Heart left ventricle (tissue), 16 donors: ENCODE measurements around the gene PHLDB3. TPM values are rescaled to one million over a fixed set of nuclear protein-coding genes. Genes with fewer than 3 reads are reported as not detected.

Source experiments
- ATAC-seq, 4 donors: fragments of 200-7000 bp; cut with Tn5 transposase; one replicate each; pipeline ENCODE4 v1.9.1; 2020 to 2022; ENCODE audit warnings: moderate library complexity in 4 of 4, mild to moderate bottlenecking in 3 of 4, moderate number of reproducible peaks in 1 of 4
- DNase-seq, 5 donors: peaks; one replicate each; pipeline ENCODE4 v3.0.0-alpha.2; 2020
- H3K27ac ChIP-seq, 12 donors: fragments of 200-600 bp; sonication (generic) in 4 of 12; one replicate each; pipeline versions ENCODE4 v1.5.0 to v1.8.0; 2016 to 2022; ENCODE audit warnings: mild to moderate bottlenecking in 2 of 12
- H3K27me3 ChIP-seq, 9 donors: fragments of 200-600 bp; sonication (generic) in 2 of 9; one replicate each; pipeline versions ENCODE4 v1.5.1 to v1.8.0; 2016 to 2022; ENCODE audit warnings: mild to moderate bottlenecking in 3 of 9
- H3K36me3 ChIP-seq, 9 donors: fragments of 200-600 bp; sonication (generic) in 2 of 9; one replicate each; pipeline versions ENCODE4 v1.5.0 to v1.8.0; 2018 to 2022; ENCODE audit warnings: mild to moderate bottlenecking in 2 of 9
- H3K4me1 ChIP-seq, 12 donors: fragments of 200-600 bp; sonication (generic) in 4 of 12; one replicate each; pipeline versions ENCODE4 v1.5.0 to v1.8.0; 2016 to 2022; ENCODE audit warnings: mild to moderate bottlenecking in 3 of 12
- H3K4me3 ChIP-seq, 12 donors: fragments of 200-600 bp; sonication (generic) in 4 of 12; one replicate each; pipeline versions ENCODE4 v1.5.0 to v1.8.0; 2017 to 2022; ENCODE audit warnings: mild to moderate bottlenecking in 9 of 12, moderate library complexity in 4 of 12
- H3K9me3 ChIP-seq, 12 donors: fragments of 200-600 bp; sonication (generic) in 4 of 12; one replicate each; pipeline versions ENCODE4 v1.5.0 to v1.8.0; 2016 to 2022; ENCODE audit warnings: mild to moderate bottlenecking in 1 of 12
- CTCF ChIP-seq, 12 donors: fragments of 200-600 bp; sonication (generic) in 4 of 12; IDR thresholded peaks; one replicate each; pipeline versions ENCODE4 v1.5.0 to v1.8.0; 2018 to 2022; ENCODE audit warnings: antibody characterized with exemption in 12 of 12, mild to moderate bottlenecking in 5 of 12
- POLR2A ChIP-seq, 2 donors: fragments of 450-650 bp; IDR thresholded peaks; one replicate each; pipeline ENCODE4 v1.6.1; 2017; ENCODE audit warnings: antibody characterized with exemption in 2 of 2, mild to moderate bottlenecking in 2 of 2, moderate library complexity in 2 of 2
- WGBS, 4 donors: extraction: QIAGEN DNeasy Blood & Tissue Kit in 2 of 4; methylation state at CpG; one replicate each; pipeline versions ENCODE4 v1.1.5 to v1.1.7; 2013 to 2018; 5-methylcytosine and 5-hydroxymethylcytosine counted together
- intact Hi-C, 10 donors: fragments of 100-400 bp; cut with DNase I; formaldehyde crosslinking; loops; one replicate each; pipeline versions ENCODE4 v1.11.1 to v1.14.2; 2022
- polyA plus RNA-seq, 2 donors: library from polyadenylated mRNA; stranded (reverse); fragments of 200-250 nt; gene quantifications; one replicate each; pipeline ENCODE4 v1.2.3, GENCODE V29; 2013
- total RNA-seq, 9 donors: library from RNA; depleted of rRNA in 2 of 9; stranded (reverse); fragments of >200 nt in 2 of 9; fragmentation: NEBNext Ultra II Directional in 3 of 9; extraction: Animal tissue kit (Norgen Biotek cat#: 25700) in 3 of 9; gene quantifications; one replicate each; pipeline versions ENCODE4 v1.1.0 to v1.2.4, GENCODE V29; 2016 to 2023
- donor health status: ischemic (EF 13 %, LVEDD 7.1; RV severe dilation, severe dysfunction).
- donor health status: healthy with polysubstance abuse.
- donor health status: DM: no; HTN: yes; CAD: no.
- donor health status: DM: no; HTN: no; CAD: no.
- donor health status: ischemic (EF 25% LVEDD 6.9; RV normal size, moderate dysfunction).
- donor health status: ischemic (EF 25% LVEDD 5.7; RV mildly dilated, moderate dysfunction).
- donor health status: healthy.
- donor health status: DM: yes; HTN: yes; CAD: no.
- donor health status: ischemic (EF 35%, LVEDD 5.7; RV mildly dilated, moderate dysfunction).
- donor health status: nonischemic (EF 11% LVEDD 7.7; RV severe dilation, severe dysfunction).
- donor health status: DM: yes; HTN: yes; CAD: no.
- donor health status: PGD.
- donor health status: ischemic (EF 29% LVEDD 5.4; RV normal size, mild dysfunction).
- donor health status: nonischemic (EF 23%, LVEDD 6.1; RV moderate dilation, normal function).

PHLDB3 gene
- total and polyA plus RNA-seq, 11 donors: 2.4 to 11.6 (median 5.7) TPM

- Histone ChIP-seq H3K27me3 (no peaks in the 10 kb centered on the region), H3K36me3 (peaks cover 0 to 9% (median 0%) of the 10 kb centered on the region in 9 donors), H3K27ac (no peak overlapping the region), H3K9me3 (no peaks in the 10 kb centered on the region), H3K4me3 (no peak overlapping the region), H3K4me1 (peaks cover 0 to 19% (median 11%) of the 10 kb centered on the region in 12 donors)
- 87 to 97% (median 93%) methylated on average over 3 of the region's 3 CpGs for WGBS, 4 donors
- DNase-seq: no peak
- no peak for ATAC-seq
- TF ChIP-seq CTCF (IDR thresholded peaks at IDR 0.05): no peak
- TF ChIP-seq POLR2A (IDR thresholded peaks at IDR 0.05): no peak
- intact Hi-C loops: no loop called here
Observed at GRCh38 chr19:43478323-43478722, 26.2 kb downstream of the PHLDB3 start.

- TF ChIP-seq CTCF (IDR thresholded peaks at IDR 0.05) (no peak), POLR2A (IDR thresholded peaks at IDR 0.05) (no peak)
- DNase-seq (no peak), ATAC-seq (no peak)
- H3K4me3 ChIP-seq: no peak overlapping the region
- peaks cover 0 to 9% (median 0%) of the 10 kb centered on the region in 9 donors for H3K36me3 ChIP-seq
- no peaks in the 10 kb centered on the region for H3K27me3 ChIP-seq
- intact Hi-C loops: no loop called here
- no peaks in the 10 kb centered on the region for H3K9me3 ChIP-seq
- peak overlapping the region in 3 of 12 donors; percentile 38 to 86 (median 61) for H3K27ac ChIP-seq
- peaks cover 0 to 19% (median 11%) of the 10 kb centered on the region in 12 donors for H3K4me1 ChIP-seq
Observed at GRCh38 chr19:43476606-43477005, 27.9 kb downstream of the PHLDB3 start.

DNA sequence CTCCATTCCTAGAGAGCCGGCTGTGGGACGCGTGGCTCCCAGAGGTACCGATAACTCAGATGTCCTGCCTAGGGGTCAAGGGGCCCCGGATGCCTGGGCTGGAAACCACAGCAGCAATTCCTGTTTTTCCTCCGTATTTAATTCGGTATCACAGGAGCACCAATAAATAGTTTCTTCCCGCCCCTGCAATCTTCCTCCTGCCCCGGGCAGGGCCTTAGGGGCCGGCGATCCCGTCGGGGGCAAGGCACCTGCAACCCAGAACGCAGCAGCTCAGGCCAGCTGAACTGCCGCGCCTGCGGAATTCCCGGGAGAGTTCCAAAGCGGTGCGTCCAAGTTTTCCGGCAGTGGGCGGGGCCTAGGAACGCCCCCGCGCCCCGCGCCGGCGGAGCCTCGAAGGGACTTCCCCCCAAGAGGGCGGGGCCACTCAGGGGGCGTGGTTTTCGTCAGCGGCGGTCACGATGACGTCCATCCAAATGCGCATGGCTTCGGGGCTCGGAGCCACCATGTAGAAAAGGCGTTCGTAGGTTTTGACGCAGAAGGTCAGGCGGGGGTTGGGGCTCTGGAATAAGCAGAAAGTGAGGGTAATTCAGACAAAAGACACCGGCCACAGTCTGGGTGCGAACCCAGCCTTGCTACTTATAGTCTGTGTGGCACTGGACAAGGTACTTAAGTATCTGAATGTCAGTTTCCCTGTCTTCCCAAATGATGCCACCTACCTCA is 29.4 kb downstream of the PHLDB3 start:
- intact Hi-C loops: loop anchor here in 1 of 10 donors (1.0 kb wide), 1 partner anchor 12 kb away; no protein-coding TSS in a partner anchor
- H3K36me3 ChIP-seq: peaks cover 0 to 9% (median 0%) of the 10 kb centered on the region in 9 donors
- peak overlapping the region in 11 of 12 donors; percentile 52 to 89 (median 77) for H3K27ac ChIP-seq
- DNase-seq: peak; percentile 95 to 97 (median 96)
- H3K27me3 ChIP-seq: no peaks in the 10 kb centered on the region
- no peaks in the 10 kb centered on the region for H3K9me3 ChIP-seq
- H3K4me1 ChIP-seq: peaks cover 0 to 19% (median 11%) of the 10 kb centered on the region in 12 donors
- WGBS, 4 donors: 2 to 3% (median 3%) methylated on average over 20 to 46 of the region's 46 CpGs
- peak; percentile 95 to 98 (median 96) for ATAC-seq
- TF ChIP-seq POLR2A (IDR thresholded peaks at IDR 0.05): peak in 1 of 2 donors; percentile 59
- no peak for TF ChIP-seq CTCF (IDR thresholded peaks at IDR 0.05)
- H3K4me3 ChIP-seq: peak overlapping the region in 10 of 12 donors; percentile 31 to 58 (median 50)

- no peak for TF ChIP-seq POLR2A (IDR thresholded peaks at IDR 0.05)
- TF ChIP-seq CTCF (IDR thresholded peaks at IDR 0.05): no peak
- H3K4me3 ChIP-seq: peak overlapping the region in 9 of 12 donors; percentile 39 to 58 (median 50)
- H3K27ac ChIP-seq: peak overlapping the region in 11 of 12 donors; percentile 52 to 89 (median 77)
- no peaks in the 10 kb centered on the region for H3K9me3 ChIP-seq
- intact Hi-C loops: no loop called here
- no peak for DNase-seq
- H3K4me1 ChIP-seq: peaks cover 0 to 19% (median 11%) of the 10 kb centered on the region in 12 donors
- no peaks in the 10 kb centered on the region for H3K27me3 ChIP-seq
- H3K36me3 ChIP-seq: peaks cover 0 to 9% (median 0%) of the 10 kb centered on the region in 9 donors
- 71 to 81% (median 72%) methylated on average over 4 of the region's 4 CpGs for WGBS, 4 donors
- no peak for ATAC-seq
Observed at GRCh38 chr19:43474487-43474886, 30.1 kb downstream of the PHLDB3 start.
